Activated B cell treated with CpG ODN at 0.5 μM for 24 hours (primary cell): ENCODE results near the gene FHOD3. TPM values are rescaled to one million over a fixed set of nuclear protein-coding genes. Genes with fewer than 3 reads are reported as not detected.

Experiments used
- ATAC-seq: fragments of 200-7000 bp; cut with Tn5 transposase; one replicate; pipeline ENCODE4 v1.10.0; 2021; ENCODE audit warnings: low read depth, mild to moderate bottlenecking, moderate library complexity
- CTCF ChIA-PET: fragments of 350-600 bp; sonication (Branson Sonifier 250); formaldehyde crosslinking; loops from one replicate; lab custom pipeline; 2021; ENCODE audit warnings: antibody characterized with exemption; lab: Charles Lee
- POLR2A ChIA-PET: fragments of 350-600 bp; sonication (Branson Sonifier 250); formaldehyde crosslinking; loops from one replicate; lab custom pipeline; 2021; ENCODE audit warnings: antibody characterized with exemption; lab: Charles Lee
- DNase-seq: peaks from one replicate; pipeline ENCODE4 v3.0.0; 2022
- H3K27ac Mint-ChIP-seq: one replicate; pipeline ENCODE4 v1.8.0; 2020; ENCODE audit warnings: mixed read lengths
- H3K27me3 Mint-ChIP-seq: one replicate; pipeline ENCODE4 v1.8.0; 2021; ENCODE audit warnings: mixed read lengths
- H3K36me3 Mint-ChIP-seq: one replicate; pipeline ENCODE4 v1.8.0; 2021; ENCODE audit warnings: low read depth, mixed read lengths
- H3K4me1 Mint-ChIP-seq: one replicate; pipeline ENCODE4 v1.8.0; 2021; ENCODE audit warnings: mixed read lengths
- H3K4me3 Mint-ChIP-seq: one replicate; pipeline ENCODE4 v1.8.0; 2020; ENCODE audit warnings: mild to moderate bottlenecking, mixed read lengths
- H3K9me3 Mint-ChIP-seq: one replicate; pipeline ENCODE4 v1.8.0; 2020; ENCODE audit warnings: mixed read lengths
- intact Hi-C: fragments of 100-400 bp; cut with micrococcal nuclease; formaldehyde crosslinking; loops from one replicate; pipeline ENCODE4 v1.15.1; 2024
- total RNA-seq: library from RNA; stranded (reverse); gene quantifications from 2 replicates; pipeline ENCODE4 v1.2.3, GENCODE V29; 2022
- TF ChIP-seq, protein P1 (sequence below): fragments of 200-600 bp; IDR thresholded peaks from one replicate; pipeline ENCODE4 v1.8.0; 2022; ENCODE audit warnings: antibody characterized with exemption, mild to moderate bottlenecking

FHOD3 gene
- total RNA-seq, 1 donor from 2014 or later = not detected

DNA sequence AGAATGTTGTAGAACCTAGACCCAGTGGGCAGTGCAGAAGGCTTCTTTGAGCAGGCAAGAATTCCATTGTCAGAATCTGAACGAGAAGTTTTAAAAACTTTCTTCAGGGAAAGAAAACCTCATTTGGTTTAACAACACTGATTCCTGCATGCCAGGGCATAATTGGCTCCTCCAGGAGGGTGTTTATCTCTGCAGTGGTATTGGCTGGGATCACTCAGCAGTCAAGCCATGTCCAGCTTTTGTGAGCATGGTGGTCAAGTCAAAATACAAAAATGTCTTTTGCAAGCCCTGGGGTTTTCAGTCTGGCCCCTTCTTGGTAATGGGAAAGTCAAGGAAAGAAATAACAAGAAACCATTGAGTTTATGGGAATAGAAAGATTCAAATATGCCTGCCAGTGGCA lies 28.3 kb downstream of the FHOD3 start:
- Mint-ChIP-seq H3K4me1 (no peaks in the 10 kb centered on the region), H3K36me3 (no peaks in the 10 kb centered on the region), H3K9me3 (no peaks in the 10 kb centered on the region), H3K4me3 (no peak overlapping the region), H3K27me3 (peaks cover 25% of the 10 kb centered on the region), H3K27ac (no peak overlapping the region)
- ChIA-PET POLR2A (no interaction called here), CTCF (no interaction called here)
- TF ChIP-seq, protein P1, sequence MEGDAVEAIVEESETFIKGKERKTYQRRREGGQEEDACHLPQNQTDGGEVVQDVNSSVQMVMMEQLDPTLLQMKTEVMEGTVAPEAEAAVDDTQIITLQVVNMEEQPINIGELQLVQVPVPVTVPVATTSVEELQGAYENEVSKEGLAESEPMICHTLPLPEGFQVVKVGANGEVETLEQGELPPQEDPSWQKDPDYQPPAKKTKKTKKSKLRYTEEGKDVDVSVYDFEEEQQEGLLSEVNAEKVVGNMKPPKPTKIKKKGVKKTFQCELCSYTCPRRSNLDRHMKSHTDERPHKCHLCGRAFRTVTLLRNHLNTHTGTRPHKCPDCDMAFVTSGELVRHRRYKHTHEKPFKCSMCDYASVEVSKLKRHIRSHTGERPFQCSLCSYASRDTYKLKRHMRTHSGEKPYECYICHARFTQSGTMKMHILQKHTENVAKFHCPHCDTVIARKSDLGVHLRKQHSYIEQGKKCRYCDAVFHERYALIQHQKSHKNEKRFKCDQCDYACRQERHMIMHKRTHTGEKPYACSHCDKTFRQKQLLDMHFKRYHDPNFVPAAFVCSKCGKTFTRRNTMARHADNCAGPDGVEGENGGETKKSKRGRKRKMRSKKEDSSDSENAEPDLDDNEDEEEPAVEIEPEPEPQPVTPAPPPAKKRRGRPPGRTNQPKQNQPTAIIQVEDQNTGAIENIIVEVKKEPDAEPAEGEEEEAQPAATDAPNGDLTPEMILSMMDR = no peak
- intact Hi-C loops = no loop called here
- ATAC-seq = no peak
- DNase-seq = no peak

- DNase-seq (no peak), ATAC-seq (no peak)
- no peaks in the 10 kb centered on the region for H3K4me1 Mint-ChIP-seq
- peaks cover 19% of the 10 kb centered on the region for H3K27me3 Mint-ChIP-seq
- ChIA-PET POLR2A (no interaction called here), CTCF (no interaction called here)
- H3K27ac Mint-ChIP-seq = no peak overlapping the region
- no peak overlapping the region for H3K4me3 Mint-ChIP-seq
- intact Hi-C loops = no loop called here
- TF ChIP-seq, protein P1 = no peak
- H3K36me3 Mint-ChIP-seq = no peaks in the 10 kb centered on the region
- H3K9me3 Mint-ChIP-seq = no peaks in the 10 kb centered on the region
Measured at GRCh38 chr18:36326771-36327170, 29.3 kb downstream of the FHOD3 start.

- intact Hi-C loops = no loop called here
- ATAC-seq (no peak), DNase-seq (no peak)
- ChIA-PET POLR2A (no interaction called here), CTCF (no interaction called here)
- Mint-ChIP-seq H3K4me3 (no peak overlapping the region), H3K27me3 (peaks cover 19% of the 10 kb centered on the region), H3K27ac (no peak overlapping the region), H3K4me1 (no peaks in the 10 kb centered on the region), H3K9me3 (no peaks in the 10 kb centered on the region), H3K36me3 (no peaks in the 10 kb centered on the region)
- TF ChIP-seq, protein P1 = no peak
Measured at GRCh38 chr18:36327352-36328316, 30.1 kb downstream of the FHOD3 start.

- ATAC-seq (no peak), DNase-seq (no peak)
- no peaks in the 10 kb centered on the region for H3K36me3 Mint-ChIP-seq
- intact Hi-C loops = no loop called here
- H3K4me1 Mint-ChIP-seq = no peaks in the 10 kb centered on the region
- CTCF ChIA-PET = no interaction called here
- H3K9me3 Mint-ChIP-seq = no peaks in the 10 kb centered on the region
- peaks cover 19% of the 10 kb centered on the region for H3K27me3 Mint-ChIP-seq
- TF ChIP-seq, protein P1 = no peak
- H3K27ac Mint-ChIP-seq = no peak overlapping the region
- H3K4me3 Mint-ChIP-seq = no peak overlapping the region
- POLR2A ChIA-PET = no interaction called here
Measured at GRCh38 chr18:36328385-36328858, 30.9 kb downstream of the FHOD3 start.

DNA sequence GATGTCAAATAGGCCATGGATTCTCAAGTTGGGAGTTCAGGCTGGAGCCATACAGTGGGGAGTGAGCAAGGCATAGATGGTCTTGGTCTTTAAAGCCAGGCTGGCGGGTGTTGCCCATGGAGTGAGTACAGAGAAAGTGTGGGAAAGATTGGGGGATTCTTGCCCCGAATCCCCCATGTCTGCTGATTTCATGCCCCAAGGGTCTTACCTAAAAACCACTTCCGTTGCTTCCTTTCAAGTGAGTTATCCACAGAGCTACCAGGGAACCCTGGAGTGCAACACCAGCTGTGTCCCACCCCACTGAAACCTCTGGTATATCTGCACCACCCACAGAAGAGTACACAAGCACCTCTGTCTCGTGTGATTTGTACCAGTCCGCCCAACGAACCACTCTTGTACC lies 31.4 kb downstream of the FHOD3 start:
- H3K4me1 Mint-ChIP-seq = no peaks in the 10 kb centered on the region
- ATAC-seq (no peak), DNase-seq (no peak)
- intact Hi-C loops = no loop called here
- H3K4me3 Mint-ChIP-seq = no peak overlapping the region
- TF ChIP-seq, protein P1 = no peak
- ChIA-PET POLR2A (no interaction called here), CTCF (no interaction called here)
- no peaks in the 10 kb centered on the region for H3K9me3 Mint-ChIP-seq
- peaks cover 19% of the 10 kb centered on the region for H3K27me3 Mint-ChIP-seq
- no peak overlapping the region for H3K27ac Mint-ChIP-seq
- H3K36me3 Mint-ChIP-seq = no peaks in the 10 kb centered on the region
